NK-92 (cell line): ENCODE data around the gene RNF144A.
"Not testable (repeated sequence)": the region's sequence is repeated elsewhere in the genome, so short reads cannot be mapped to it uniquely, and the experiment has no call there.

ENCODE experiments used
- DNase-seq: peaks from one replicate; lab custom pipeline; 2025; ENCODE audit not compliant: unreplicated experiment; lab: John Stamatoyannopoulos, UW

The RNF144A gene, protein sequence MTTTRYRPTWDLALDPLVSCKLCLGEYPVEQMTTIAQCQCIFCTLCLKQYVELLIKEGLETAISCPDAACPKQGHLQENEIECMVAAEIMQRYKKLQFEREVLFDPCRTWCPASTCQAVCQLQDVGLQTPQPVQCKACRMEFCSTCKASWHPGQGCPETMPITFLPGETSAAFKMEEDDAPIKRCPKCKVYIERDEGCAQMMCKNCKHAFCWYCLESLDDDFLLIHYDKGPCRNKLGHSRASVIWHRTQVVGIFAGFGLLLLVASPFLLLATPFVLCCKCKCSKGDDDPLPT

DNA sequence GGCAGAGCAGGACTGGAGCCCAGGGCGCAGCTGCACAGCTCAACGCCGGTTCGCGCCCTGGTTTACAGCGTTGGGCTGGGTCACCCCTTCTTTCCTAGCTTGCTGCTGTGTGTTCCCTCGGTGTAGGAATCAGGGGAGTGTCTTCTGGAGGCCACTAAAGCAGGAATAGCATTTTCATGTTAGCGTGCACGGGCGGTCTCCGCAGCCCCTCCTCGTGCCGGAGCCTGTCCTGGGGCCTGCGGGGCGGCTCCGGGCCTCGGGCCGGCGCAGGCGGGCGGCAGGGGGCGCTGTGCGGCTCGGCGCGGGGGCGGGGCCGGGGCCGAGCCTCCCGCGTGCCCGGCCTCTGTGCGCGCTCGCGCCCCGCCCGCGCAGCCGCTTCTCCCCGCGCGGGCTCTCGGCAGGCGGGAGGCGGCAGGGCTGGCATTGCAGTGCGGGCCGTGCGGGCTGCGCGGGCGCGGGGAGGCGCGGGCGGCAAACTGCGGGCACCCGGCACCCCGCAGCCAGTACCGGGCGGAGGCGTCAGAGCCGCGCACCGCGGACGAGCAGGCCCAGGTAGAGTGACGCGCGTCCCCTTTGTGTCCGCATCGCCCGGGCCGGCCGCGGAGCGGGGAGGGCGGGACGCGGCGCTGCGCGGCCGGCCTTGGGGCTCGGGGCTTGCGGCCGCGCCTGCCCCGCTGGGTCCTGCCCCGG is at the start of gene RNF144A:
TSS of gene RNF144A (plus strand) at position 342 of the 690 bp plus-strand sequence. CDS start 79,515 bp downstream, outside the sequence.
- DNase-seq: no peak

DNA sequence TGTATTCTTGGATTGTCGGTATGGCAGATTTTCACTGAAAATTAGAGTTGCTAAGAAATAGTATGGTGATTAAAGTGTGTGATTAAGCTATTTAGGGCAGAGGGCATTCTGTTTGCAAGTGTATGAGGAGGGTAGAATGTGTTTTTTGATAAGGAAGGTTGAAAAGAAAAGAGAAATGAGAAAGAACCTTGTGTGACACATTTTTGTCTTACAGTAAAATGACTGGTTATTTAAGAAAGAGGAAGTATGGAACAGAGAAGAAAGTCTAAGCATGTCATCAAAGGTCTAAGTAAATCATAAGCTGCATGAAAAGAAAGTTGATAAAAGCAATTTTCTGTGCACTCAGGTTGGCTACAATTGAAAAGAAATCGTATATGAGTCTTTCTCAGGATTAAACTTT is 44.8 kb upstream of the RNF144A start:
- DNase-seq: no peak

DNA sequence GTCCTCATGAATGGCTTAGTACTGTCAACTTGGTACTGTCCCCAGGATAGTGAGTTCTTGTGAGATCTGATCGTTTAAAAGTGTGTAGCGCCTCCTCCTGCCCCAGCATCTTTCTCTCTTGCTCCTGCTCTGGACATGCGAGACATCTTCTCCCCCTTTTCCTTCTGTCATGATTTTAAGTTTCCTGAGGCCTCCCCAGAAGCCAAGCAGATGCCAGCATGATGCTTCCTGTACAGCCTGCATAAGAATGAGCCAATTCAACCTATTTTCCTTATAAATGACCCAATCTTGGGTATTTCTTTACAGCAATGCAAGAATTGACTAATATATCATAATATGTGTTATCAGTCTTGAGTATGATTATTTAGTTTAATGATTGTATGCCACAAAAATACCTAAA is 43.2 kb upstream of the RNF144A start:
- no peak for DNase-seq

DNA sequence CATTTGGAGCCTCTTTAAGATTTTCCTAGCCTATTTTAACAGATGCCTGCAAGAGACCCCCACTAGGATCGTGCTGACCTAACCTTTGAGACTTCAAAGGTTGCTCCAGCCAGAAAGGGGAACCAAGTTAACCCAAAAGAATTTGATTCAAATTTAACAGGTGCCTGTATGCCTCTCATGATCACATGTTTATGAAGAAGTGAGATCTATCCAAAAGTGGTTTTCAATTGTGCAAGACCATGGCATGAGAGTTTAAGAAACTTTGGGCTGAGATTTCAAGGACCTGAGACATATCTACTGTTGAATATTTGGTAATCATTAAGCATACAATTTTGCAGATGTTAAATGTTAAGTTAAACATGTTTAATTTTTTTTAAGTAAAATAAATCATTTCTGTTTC is 40.9 kb upstream of the RNF144A start:
- no peak for DNase-seq

DNA sequence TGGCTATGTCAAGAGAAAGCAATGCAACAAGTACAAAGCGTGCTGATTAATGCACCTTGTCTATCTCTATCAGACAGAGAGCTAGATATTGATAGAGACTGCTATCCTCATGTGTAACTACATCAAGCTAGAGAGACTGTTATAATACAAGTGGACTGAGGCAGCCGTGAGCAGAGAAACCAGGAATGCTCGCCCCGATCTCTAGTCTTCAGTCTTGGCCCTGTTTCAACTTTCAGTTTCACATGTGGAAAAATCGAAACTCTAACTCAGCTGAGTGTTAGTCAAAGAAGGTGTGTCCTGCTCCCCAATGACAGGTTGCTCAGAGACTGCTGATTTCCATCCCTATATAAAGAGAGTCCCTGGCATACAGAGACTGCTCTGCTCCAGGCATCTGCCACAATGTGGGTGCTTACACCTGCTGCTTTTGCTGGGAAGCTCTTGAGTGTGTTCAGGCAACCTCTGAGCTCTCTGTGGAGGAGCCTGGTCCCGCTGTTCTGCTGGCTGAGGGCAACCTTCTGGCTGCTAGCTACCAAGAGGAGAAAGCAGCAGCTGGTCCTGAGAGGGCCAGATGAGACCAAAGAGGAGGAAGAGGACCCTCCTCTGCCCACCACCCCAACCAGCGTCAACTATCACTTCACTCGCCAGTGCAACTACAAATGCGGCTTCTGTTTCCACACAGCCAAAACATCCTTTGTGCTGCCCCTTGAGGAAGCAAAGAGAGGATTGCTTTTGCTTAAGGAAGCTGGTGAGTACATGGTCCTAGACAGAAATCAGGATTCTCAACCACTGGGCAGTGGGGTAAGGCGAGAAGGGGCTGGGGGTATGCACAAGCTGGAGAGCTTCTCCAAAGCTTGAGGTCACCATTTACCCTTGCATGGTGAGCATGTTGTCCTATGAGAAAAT is 39.6 kb upstream of the RNF144A start, which contains the start of gene RSAD2:
TSS of gene RSAD2 (plus strand) at position 376 of the 903 bp plus-strand sequence. CDS start at position 400, 24 bp downstream.
- DNase-seq: no peak

DNA sequence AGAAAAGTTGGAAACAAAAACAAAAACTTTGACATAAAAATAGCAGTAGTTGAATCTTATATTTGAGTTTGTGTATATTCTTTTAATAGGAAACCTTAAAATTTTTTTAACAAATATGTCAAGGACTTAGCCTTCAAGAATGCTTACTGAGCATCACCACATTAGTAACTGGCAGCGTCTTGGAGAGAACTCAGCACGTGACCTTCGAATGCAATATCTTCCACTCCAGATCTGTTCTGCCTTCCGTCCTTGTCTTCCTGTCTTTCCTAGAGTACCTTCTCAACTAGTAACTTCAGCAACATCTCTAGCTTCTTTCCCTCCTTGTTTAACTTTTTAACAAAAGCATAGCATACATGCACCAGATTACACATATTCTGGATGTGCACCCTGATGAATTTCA is 38.7 kb upstream of the RNF144A start:
- DNase-seq: no peak

DNA sequence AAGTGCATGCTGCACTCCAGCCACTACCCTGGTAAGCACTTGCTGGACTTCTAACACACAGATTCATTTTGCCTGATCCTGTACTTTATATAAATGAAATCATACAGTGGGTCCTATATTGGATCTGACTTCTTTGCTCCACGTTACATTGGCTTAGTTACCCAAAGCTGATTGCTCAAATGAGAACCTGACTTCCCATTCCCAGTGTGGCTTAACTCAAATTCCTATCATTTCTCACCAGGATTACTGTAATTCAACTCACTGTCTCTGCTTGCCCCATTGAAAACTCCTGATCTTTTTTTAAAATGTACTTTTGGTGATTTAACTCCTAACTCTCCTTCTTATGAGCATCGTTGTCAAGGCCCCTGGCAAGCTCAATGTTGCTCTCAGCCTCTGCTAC is 38.2 kb upstream of the RNF144A start:
- no peak for DNase-seq

DNA sequence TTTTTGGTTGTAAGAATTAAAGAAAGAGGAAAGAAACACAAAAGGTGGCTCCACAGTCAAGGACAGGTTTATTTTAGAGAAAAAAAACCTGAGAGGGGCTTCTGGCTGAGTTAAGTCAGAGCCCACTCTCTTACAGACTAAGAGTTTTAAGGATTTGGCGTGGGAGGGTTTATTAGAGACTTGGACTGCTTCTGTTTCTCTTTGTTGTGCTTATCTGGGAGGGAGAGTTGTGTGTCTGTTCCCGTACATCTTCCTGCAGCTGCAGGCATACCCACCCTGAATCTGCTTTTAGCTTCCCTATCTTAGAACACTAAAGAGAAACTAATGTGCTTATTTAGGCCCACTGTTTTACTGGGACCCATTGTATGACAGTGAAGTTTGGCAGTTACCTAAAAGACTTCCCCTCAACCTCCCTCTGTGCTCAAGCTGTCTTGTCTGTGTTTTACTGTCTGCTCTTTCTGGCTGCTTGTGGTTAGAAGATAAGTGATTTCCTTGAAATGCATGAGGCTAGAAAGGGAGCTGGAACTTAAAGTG is 36.9 kb upstream of the RNF144A start:
- no peak for DNase-seq

DNA sequence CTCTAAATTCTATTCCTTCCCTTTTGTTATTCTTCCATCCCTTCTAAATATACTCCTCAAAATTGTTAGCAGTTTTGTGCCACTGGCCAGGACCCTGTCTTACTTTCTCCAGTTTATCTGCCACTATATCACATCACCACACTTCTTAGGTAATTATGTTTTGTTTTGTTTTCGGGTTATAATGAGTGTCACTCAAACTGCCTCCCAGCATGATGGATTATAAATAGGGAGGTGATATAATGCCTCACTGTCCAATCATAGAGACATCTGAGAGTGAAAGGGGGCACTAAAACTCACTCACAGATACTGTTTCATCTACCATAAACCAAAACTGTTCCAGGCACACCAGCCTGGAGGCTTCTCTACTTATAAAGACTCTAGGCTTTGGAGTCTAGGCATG is 36.2 kb upstream of the RNF144A start:
- no peak for DNase-seq

DNA sequence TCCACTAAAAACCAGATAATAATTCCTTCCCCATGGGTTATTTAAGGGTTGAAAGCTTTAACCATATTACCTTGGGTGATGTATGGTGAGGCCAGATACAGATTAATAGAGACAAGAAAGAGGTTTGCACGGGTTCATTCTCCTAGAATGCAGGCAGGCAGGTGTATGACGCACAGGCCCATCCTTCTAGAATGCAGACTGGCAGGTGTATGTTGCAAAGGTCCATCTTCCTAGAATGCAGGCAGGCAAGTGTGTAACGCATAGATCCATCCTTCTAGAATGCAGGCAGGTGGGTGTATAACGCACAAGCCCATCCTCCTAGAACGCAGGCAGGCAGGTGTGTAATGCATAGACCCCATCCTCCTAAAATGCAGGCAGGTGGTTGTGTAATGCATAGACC is 35.7 kb upstream of the RNF144A start:
- no peak for DNase-seq

DNA sequence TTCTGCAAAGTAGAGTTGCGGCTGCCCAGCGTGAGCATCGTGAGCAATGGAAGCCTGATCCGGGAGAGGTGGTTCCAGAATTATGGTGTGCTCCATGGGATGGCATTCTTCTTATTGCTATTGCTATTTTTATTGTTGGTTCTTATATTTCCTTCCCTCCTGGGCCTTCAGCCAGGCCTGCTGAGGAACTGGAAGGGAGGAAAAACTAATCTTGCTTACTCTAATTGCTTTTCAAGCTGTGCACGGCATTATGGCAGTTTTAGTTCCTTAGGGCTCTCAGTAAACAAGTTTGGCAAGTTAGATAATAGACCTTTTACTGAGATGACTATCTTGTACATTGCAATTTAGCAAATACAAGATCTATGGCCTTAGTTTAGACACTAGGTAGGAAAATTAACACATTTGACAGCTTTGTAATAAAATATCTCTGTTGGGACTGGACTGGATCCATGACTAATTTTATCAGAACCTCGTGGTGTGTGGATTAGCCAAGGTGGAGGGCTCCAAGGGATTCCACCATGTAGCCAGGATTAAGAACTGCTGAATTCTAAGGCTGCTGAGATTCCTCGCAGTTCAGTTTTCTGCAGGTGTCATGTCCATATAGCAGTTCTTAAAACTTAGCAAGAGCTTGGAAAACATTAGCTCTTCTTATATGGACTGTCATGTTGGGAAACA is 33.6 kb upstream of the RNF144A start:
- DNase-seq: no peak

DNA sequence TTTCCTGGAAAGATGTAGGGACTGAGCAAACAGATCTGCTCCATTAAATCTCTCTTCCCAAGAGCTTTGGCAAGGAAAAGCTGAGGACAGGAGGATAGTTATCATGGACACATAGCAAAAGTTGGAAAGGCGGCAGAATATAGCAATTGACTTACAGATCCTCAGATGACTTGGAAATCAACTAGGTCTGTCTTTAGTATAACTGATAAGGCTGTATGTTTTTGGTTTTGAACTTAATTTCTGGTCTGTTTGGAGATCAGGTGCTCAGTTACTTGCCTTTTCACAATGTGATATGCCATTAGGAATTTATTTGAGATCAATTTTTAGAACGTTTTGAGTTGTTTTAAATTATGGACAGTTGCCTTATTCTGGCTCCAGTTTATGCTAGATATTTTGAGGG is 31.7 kb upstream of the RNF144A start:
- no peak for DNase-seq

DNA sequence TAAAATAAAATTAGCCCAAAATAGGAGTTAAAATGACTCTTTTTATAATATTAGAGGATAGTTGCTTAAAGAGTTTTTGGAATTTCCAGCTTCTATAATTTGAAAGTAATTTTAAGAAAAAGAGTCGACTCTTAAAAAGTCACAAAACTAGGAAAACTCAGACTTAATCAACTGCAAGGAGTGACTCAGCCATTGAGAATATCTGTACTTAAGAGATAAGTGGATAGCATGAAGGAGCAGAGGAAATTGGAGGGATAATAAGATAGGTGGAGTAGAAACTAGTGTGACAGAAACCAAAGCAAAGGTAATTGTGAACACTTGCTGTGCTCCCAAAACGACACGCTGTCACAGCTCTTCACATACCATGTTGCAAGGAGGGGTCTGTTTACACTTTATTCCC is 31.2 kb upstream of the RNF144A start:
- no peak for DNase-seq

DNA sequence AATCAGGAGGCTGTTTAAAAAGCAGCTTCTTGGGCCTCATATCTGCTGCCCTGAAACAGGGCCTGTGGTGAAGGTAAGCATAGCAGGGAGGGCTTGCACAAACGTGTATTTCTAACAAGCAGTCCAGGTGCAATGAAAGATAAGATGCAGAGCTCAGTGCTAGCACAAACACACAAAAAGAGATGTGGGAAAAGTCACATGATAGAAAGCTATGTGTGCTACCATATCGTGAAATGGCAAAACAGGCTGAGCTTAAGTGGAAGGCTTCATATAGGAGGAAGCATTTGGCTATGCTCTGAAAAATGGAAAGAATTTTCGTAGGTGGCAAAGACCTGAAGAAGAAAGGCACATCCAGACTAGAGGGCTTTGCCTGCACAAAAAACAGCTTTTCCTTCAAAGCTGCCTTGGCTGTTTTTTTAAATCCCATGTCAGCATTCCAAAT is 29.4 kb upstream of the RNF144A start:
- DNase-seq: no peak

DNA sequence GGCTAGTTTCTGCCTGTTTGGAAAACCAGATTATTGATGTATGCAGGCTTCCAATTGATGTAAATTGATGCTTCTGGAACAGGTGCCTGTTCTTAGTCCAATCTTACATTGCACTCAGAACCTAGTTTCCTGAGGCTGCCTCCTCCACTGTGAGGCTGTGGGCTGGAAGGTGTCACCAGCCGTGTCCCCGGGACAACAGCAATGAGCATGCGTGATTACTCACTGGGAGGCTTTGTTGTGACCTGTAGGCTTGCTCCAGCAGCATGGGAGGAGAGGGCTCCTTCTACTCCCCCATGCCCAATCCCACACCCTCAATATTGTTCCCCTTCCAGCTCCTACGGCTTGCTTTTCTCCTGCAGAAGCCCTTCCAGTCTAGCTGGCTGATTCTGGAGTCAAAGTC is 28.5 kb upstream of the RNF144A start:
- no peak for DNase-seq

DNA sequence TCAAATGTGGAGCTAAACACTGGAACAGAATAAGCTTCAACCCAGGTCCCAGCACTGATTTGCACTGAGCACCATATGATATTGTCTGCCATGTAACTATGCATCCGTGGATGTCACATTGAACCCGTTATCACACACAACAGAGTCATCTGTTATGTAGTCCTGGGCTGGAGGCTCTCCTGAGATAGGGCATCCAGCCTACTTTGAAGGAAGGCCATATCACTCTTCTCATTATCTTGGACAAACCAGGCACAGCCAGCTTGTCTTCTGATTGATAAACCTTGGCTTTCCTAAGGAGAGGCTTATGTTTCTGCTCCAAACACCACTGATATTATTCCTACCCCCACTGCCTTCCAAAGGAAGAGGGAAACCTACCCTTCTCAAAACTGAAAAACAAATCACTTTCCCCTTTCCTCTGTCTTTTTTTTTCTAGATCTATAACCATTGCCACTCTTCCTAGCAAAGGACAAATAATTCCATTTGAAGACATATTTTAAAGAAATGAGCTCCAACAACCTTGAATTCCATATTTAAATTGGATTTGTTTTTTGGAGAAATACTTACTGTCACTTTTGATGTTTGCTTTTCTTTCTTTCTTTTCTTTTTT is 23.2 kb upstream of the RNF144A start:
- DNase-seq: no peak

DNA sequence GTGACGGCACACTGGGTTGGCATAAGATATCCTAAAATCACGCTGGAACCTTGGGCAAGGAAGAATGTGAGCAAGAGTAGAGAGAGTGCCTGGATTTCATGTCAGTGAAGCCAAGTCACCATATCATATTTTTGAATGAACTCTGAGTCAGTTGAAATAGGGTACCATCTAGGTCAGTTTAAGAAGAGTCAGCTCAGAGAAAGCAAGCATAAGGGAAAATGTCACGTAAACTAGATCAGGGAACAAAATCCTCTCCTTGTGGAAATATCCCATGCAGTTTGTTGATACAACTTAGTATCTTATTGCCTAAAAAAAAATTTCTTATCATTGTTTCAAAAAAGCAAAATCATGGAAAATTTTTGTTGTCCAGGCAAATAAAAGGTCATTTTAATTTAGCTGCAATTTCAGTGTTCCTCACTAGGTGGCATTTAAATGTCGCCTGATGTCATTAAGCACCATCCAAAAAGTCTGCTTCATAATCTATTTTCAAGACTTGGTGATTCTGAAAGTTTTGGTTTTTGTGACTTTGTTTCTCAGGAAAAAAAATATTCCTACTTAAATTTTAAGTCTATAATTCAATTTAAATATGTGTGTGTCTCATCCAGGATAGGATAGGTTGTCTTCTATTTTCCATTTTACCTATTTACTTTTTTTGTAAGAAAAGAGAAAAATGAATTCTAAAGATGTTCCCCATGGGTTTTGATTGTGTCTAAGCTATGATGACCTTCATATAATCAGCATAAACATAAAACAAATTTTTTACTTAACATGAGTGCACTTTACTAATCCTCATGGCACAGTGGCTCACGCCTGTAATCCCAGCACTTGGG is 20.1 kb upstream of the RNF144A start:
- no peak for DNase-seq

DNA sequence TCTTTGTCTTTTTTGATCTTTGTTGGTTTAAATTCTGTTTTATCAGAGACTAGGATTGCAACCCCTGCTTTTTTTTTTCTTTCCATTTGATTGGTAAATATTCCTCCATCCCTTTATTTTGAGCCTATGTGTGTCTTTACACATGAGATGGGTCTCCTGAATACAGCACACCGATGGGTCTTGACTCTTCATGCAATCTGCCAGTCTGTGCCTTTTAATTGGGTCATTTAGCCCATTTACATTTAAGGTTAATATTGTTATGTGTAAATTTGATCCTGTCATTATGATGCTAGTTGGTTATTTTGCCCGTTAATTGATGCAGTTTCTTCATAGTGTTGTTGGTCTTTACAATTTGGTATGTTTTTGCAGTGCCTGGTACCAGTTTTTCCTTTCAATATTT is 14.6 kb upstream of the RNF144A start:
- DNase-seq: not testable (repeated sequence)

DNA sequence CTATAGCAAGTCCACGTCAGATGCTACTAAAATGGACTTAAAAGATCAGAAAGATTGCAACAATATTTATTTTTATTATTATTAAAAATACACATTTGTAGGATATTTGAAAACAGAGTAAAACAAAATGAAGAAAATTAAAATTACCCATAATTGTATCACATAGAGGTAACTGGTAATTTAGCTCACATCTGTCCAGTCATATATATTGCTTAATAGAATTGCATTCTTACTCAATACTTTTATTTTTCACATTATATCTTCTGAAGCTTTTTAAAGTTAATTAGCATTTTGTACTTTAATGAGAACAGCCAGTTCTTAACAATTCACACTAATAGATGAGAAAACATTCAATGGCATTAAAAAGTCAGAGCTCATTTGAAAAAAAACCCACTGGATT is 11.5 kb upstream of the RNF144A start:
- no peak for DNase-seq
